ENCODE data around the gene C4orf33. TPM values are rescaled to one million over a fixed set of nuclear protein-coding genes. Genes with fewer than 3 reads are reported as not detected.
"Not testable (repeated sequence)": the region's sequence is repeated elsewhere in the genome, so short reads cannot be mapped to it uniquely, and the experiment has no call there.

The C4orf33 gene
- polyA plus RNA-seq, 1 donor from 2014 or later, result 42.2 TPM

DNA sequence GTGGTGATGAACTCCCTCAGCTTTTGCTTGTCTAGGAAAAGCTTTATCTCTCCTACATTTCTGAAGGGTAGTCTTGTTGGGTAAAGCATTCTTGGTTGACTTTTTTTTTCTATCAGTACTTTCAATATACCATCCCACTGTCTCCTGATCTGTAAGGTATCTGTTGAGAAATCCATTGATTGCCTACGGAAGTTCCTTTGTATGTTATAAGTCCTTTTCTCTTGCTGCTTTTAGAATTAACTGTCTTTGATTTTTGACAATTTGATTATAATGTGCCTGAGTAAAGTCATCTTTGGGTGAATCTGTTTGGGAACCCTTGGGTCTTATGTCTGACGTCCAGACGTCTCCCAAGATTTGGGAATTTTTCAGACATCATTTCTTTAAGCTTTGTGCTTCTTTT, 33.4 kb upstream of the C4orf33 start:
- Histone ChIP-seq H3K4me3 (ENCODE audit: low read length) (no peak overlapping the region), H3K9me3 (ENCODE audit: low read length) (peaks cover 16% of the 10 kb centered on the region), H2AFZ (ENCODE audit: low read depth, low read length) (no peak overlapping the region), H4K20me1 (ENCODE audit: insufficient read depth) (no peaks in the 10 kb centered on the region), H3K79me2 (replicated peaks; ENCODE audit: insufficient read depth, low read length) (no peaks in the 10 kb centered on the region), H3K27me3 (ENCODE audit: insufficient read depth, low read depth, low read length) (no peaks in the 10 kb centered on the region), H3K9me2 (ENCODE audit: insufficient read depth, low read length) (no peaks in the 10 kb centered on the region), H3K36me3 (ENCODE audit: insufficient read depth, low read length) (no peaks in the 10 kb centered on the region), H3F3A (ENCODE audit: insufficient read depth, low read length, poor library complexity, severe bottlenecking) (no peaks in the 10 kb centered on the region), H3K4me2 (ENCODE audit: low read length) (no peak overlapping the region), H3K9ac (ENCODE audit: low read length) (no peak overlapping the region), H3K27ac (ENCODE audit: low read length) (no peak overlapping the region)
- no peak for TF ChIP-seq MXI1 (conservative IDR thresholded peaks at IDR 0.05; ENCODE audit: poor library complexity, severe bottlenecking)

DNA sequence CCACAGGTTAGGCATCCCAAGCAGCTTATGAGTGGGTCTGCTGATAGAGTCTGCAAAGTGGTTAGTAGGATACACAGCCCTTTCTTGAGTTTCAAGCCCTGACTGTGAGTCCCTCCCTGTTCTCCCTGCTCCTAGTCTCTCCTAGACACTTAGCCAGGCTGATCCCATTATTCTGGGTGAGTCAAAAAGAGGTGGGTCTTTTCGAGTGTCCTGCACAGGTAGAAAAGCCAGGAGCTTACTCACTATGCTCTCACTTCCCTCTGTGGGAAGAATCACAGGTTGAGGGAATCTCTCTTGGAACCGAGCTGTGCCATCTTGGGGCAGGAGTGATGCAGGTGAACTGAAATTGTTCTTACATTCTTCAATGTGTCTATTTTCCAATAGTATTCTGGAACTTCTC, 32.3 kb upstream of the C4orf33 start:
- H2AFZ ChIP-seq (ENCODE audit: low read depth, low read length), result no peak overlapping the region
- TF ChIP-seq POLR2AphosphoS5 (IDR thresholded peaks at IDR 0.05) (no peak), SMC3 (conservative IDR thresholded peaks at IDR 0.05; ENCODE audit: poor library complexity) (no peak), MXI1 (conservative IDR thresholded peaks at IDR 0.05; ENCODE audit: poor library complexity, severe bottlenecking) (no peak), TAF1 (IDR thresholded peaks at IDR 0.05; ENCODE audit: low read depth) (no peak), RAD21 (conservative IDR thresholded peaks at IDR 0.05) (no peak), EP300 (conservative IDR thresholded peaks at IDR 0.05; ENCODE audit: poor library complexity, severe bottlenecking) (no peak), EZH2 (IDR thresholded peaks at IDR 0.05; ENCODE audit: borderline replicate concordance, insufficient read depth, low read length, poor library complexity, severe bottlenecking) (no peak)
- TF ChIP-seq, protein P1, sequence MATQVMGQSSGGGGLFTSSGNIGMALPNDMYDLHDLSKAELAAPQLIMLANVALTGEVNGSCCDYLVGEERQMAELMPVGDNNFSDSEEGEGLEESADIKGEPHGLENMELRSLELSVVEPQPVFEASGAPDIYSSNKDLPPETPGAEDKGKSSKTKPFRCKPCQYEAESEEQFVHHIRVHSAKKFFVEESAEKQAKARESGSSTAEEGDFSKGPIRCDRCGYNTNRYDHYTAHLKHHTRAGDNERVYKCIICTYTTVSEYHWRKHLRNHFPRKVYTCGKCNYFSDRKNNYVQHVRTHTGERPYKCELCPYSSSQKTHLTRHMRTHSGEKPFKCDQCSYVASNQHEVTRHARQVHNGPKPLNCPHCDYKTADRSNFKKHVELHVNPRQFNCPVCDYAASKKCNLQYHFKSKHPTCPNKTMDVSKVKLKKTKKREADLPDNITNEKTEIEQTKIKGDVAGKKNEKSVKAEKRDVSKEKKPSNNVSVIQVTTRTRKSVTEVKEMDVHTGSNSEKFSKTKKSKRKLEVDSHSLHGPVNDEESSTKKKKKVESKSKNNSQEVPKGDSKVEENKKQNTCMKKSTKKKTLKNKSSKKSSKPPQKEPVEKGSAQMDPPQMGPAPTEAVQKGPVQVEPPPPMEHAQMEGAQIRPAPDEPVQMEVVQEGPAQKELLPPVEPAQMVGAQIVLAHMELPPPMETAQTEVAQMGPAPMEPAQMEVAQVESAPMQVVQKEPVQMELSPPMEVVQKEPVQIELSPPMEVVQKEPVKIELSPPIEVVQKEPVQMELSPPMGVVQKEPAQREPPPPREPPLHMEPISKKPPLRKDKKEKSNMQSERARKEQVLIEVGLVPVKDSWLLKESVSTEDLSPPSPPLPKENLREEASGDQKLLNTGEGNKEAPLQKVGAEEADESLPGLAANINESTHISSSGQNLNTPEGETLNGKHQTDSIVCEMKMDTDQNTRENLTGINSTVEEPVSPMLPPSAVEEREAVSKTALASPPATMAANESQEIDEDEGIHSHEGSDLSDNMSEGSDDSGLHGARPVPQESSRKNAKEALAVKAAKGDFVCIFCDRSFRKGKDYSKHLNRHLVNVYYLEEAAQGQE (IDR thresholded peaks at IDR 0.05; ENCODE audit: borderline replicate concordance), result no peak
- TF ChIP-seq, protein P2, sequence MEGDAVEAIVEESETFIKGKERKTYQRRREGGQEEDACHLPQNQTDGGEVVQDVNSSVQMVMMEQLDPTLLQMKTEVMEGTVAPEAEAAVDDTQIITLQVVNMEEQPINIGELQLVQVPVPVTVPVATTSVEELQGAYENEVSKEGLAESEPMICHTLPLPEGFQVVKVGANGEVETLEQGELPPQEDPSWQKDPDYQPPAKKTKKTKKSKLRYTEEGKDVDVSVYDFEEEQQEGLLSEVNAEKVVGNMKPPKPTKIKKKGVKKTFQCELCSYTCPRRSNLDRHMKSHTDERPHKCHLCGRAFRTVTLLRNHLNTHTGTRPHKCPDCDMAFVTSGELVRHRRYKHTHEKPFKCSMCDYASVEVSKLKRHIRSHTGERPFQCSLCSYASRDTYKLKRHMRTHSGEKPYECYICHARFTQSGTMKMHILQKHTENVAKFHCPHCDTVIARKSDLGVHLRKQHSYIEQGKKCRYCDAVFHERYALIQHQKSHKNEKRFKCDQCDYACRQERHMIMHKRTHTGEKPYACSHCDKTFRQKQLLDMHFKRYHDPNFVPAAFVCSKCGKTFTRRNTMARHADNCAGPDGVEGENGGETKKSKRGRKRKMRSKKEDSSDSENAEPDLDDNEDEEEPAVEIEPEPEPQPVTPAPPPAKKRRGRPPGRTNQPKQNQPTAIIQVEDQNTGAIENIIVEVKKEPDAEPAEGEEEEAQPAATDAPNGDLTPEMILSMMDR (IDR thresholded peaks at IDR 0.05; ENCODE audit: poor library complexity, severe bottlenecking), result no peak
- H3K79me2 ChIP-seq (replicated peaks; ENCODE audit: insufficient read depth, low read length), result no peaks in the 10 kb centered on the region
- H3K4me3 ChIP-seq (ENCODE audit: low read length), result no peak overlapping the region
- H3K4me2 ChIP-seq (ENCODE audit: low read length), result no peak overlapping the region
- H3K27ac ChIP-seq (ENCODE audit: low read length), result no peak overlapping the region
- no peaks in the 10 kb centered on the region for H3K36me3 ChIP-seq (ENCODE audit: insufficient read depth, low read length)
- peaks cover 16% of the 10 kb centered on the region for H3K9me3 ChIP-seq (ENCODE audit: low read length)
- no peaks in the 10 kb centered on the region for H3K9me2 ChIP-seq (ENCODE audit: insufficient read depth, low read length)
- no peak overlapping the region for H3K9ac ChIP-seq (ENCODE audit: low read length)
- no peaks in the 10 kb centered on the region for H3F3A ChIP-seq (ENCODE audit: insufficient read depth, low read length, poor library complexity, severe bottlenecking)
- no peaks in the 10 kb centered on the region for H4K20me1 ChIP-seq (ENCODE audit: insufficient read depth)
- no peaks in the 10 kb centered on the region for H3K27me3 ChIP-seq (ENCODE audit: insufficient read depth, low read depth, low read length)

DNA sequence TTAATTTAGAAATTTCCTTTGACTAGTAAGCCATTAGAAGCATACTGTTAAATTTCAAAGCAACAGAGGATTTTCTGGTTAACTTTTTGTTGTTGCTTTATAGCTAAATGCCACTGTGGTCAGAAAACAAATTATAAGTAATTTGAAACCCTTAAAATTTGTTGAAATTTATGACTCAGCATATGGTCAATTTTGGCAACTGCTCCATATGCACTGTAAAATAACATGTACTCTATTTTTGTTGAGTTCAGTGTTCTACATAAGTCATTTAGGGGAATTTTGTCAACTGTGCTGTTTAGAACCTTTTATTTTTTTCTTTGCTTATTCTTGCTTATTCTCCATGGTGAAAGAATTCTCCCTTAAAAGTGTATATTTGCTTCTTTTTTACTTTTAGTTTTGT, 31.2 kb upstream of the C4orf33 start:
- H3K9me3 ChIP-seq (ENCODE audit: low read length), result peaks cover 13% of the 10 kb centered on the region
- TF ChIP-seq EZH2 (IDR thresholded peaks at IDR 0.05; ENCODE audit: borderline replicate concordance, insufficient read depth, low read length, poor library complexity, severe bottlenecking), result no peak
- no peak for TF ChIP-seq EP300 (conservative IDR thresholded peaks at IDR 0.05; ENCODE audit: poor library complexity, severe bottlenecking)
- TF ChIP-seq TAF1 (IDR thresholded peaks at IDR 0.05; ENCODE audit: low read depth), result no peak
- no peak for TF ChIP-seq MXI1 (conservative IDR thresholded peaks at IDR 0.05; ENCODE audit: poor library complexity, severe bottlenecking)
- no peak overlapping the region for H2AFZ ChIP-seq (ENCODE audit: low read depth, low read length)
- H4K20me1 ChIP-seq (ENCODE audit: insufficient read depth), result no peaks in the 10 kb centered on the region
- H3K9me2 ChIP-seq (ENCODE audit: insufficient read depth, low read length), result no peaks in the 10 kb centered on the region
- H3K79me2 ChIP-seq (replicated peaks; ENCODE audit: insufficient read depth, low read length), result no peaks in the 10 kb centered on the region
- H3K9ac ChIP-seq (ENCODE audit: low read length), result no peak overlapping the region
- H3F3A ChIP-seq (ENCODE audit: insufficient read depth, low read length, poor library complexity, severe bottlenecking), result no peaks in the 10 kb centered on the region
- H3K36me3 ChIP-seq (ENCODE audit: insufficient read depth, low read length), result no peaks in the 10 kb centered on the region
- H3K27ac ChIP-seq (ENCODE audit: low read length), result no peak overlapping the region
- H3K27me3 ChIP-seq (ENCODE audit: insufficient read depth, low read depth, low read length), result no peaks in the 10 kb centered on the region
- H3K4me2 ChIP-seq (ENCODE audit: low read length), result no peak overlapping the region
- no peak overlapping the region for H3K4me3 ChIP-seq (ENCODE audit: low read length)

DNA sequence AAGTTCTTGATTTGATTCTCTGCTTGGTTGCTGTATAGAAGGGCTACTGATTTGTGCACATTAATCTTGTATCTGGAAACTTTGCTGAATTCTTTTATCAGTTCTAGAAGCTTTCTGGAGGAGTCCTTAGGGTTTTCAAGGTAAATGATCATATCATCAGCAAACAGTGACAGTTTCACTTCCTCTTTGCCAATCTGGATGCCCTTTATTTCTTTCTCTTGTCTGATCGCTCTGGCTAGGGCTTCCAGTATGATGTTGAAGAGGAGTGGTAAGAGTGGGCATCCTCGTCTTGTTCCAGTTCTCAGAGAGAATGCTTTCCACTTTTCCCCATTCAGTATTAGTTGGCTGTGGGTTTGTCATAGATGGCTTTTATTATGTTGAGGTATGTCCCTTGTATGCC, 26.4 kb upstream of the C4orf33 start:
- H4K20me1 ChIP-seq (ENCODE audit: insufficient read depth); H3K9ac ChIP-seq (ENCODE audit: low read length); H3F3A ChIP-seq (ENCODE audit: insufficient read depth, low read length, poor library complexity, severe bottlenecking); H3K9me2 ChIP-seq (ENCODE audit: insufficient read depth, low read length); H3K4me2 ChIP-seq (ENCODE audit: low read length); H3K9me3 ChIP-seq (ENCODE audit: low read length); H2AFZ ChIP-seq (ENCODE audit: low read depth, low read length); H3K79me2 ChIP-seq (replicated peaks; ENCODE audit: insufficient read depth, low read length); H3K27ac ChIP-seq (ENCODE audit: low read length); H3K27me3 ChIP-seq (ENCODE audit: insufficient read depth, low read depth, low read length); H3K4me3 ChIP-seq (ENCODE audit: low read length); H3K36me3 ChIP-seq (ENCODE audit: insufficient read depth, low read length): not testable (repeated sequence)
